ENCODE results near the gene CERS3.

DNA sequence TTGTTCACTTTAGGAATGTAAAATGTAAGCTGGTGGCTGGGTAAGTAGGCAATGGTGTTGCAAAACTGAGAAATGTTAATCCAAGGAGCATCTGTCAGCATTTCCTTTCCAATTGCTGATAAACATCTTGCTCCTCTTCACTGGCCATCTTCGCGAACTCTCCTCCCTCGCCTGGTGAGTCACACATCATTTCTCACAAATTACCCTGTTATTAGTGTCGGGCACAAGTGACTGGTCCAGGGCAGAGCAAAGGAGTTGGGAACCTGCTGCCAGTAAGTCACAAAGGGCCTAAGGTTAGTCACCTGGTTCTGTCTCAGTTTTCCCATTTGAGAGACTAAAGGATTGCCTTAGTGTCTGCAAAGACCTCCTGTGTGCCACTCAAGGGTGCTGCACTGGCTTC lies 13.0 kb downstream of the CERS3 start:
- no peak for TF ChIP-seq EZH2phosphoT487 (IDR thresholded peaks at IDR 0.05; ENCODE audit: insufficient read depth, low read depth)
- no peak for TF ChIP-seq EZH2 (IDR thresholded peaks at IDR 0.05; ENCODE audit: insufficient read depth, poor library complexity, severe bottlenecking)
